SU-DHL-6 (cell line): Measurements from ENCODE around the gene NAV3.

Experiments used
- CTCF ChIP-seq: fragments of 200-600 bp; sonication (generic); IDR thresholded peaks from one replicate; pipeline ENCODE4 v1.5.1; 2017; ENCODE audit warnings: antibody characterized with exemption, mild to moderate bottlenecking, low read length, moderate library complexity; ENCODE audit not compliant: insufficient read depth, poor library complexity, severe bottlenecking
- EZH2phosphoT487 ChIP-seq: fragments of 200-600 bp; sonication (generic), shearing (Covaris generic); conservative IDR thresholded peaks from 2 replicates; pipeline ENCODE4 v1.6.1; 2018; ENCODE audit warnings: mild to moderate bottlenecking, antibody characterized with exemption, low read length, moderate library complexity, mixed read lengths

GRCh38 chr12:78210894-78211302 is 380.2 kb downstream of the NAV3 start:
- no peak for TF ChIP-seq CTCF
- no peak for TF ChIP-seq EZH2phosphoT487
